EL (cell line): ENCODE measurements around the gene SHKBP1.
"Not testable (repeated sequence)": the region's sequence is repeated elsewhere in the genome, so short reads cannot be mapped to it uniquely, and the experiment has no call there.

Experiments
- DNase-seq: peaks from one replicate; pipeline ENCODE4 v3.0.0-alpha.2; 2016

The SHKBP1 gene

DNA sequence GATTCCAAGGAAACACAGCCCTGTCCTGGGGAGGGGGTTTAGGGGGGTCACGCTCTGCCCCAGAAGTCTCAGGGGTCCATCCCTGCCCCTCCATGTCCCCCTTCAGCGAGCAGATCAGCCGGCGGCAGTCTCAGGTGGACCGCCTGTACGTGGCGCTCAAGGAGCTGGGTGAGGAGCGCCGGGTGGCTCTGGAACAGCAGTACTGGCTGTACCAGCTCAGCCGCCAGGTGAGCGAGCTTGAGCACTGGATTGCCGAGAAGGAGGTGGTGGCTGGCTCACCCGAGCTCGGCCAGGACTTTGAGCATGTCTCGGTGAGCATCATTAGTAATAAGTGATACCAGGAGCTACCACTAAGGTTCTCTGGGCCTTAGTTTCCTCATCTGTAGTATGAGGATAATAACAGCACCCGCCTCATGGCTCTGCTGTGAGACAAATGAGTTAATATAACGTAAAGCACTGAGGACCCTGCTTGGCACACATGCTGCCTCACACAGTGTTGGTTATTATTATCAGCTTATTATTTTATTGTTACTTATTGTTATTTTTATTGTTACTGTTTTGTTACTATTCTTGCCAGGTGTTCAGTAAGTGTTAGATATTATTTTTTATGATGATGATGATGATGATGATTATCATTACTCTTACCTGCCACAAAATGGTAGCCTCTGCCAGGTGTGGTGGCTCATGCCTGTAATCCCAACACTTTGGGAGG, 20.5 kb upstream of the SHKBP1 start:
- DNase-seq: no peak

DNA sequence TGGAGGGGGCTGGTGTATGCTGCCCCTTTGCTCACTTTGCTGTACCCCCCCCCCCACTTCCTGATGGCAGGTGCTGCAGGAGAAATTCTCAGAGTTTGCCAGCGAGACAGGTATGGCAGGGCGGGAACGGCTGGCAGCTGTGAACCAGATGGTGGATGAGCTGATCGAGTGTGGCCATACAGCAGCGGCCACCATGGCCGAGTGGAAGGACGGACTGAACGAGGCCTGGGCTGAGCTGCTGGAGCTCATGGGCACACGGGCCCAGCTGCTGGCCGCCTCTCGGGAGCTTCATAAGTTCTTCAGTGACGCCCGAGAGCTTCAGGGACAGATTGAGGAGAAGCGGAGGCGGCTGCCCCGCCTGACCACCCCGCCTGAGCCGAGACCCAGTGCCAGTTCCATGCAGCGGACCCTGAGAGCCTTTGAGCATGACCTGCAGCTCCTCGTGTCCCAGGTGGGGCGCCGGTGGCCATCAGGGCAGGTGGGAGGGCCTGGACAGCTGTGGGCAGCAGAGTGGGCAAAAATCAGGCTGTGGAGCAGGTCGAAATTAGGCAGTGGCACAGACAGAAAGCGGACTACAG, 19.6 kb upstream of the SHKBP1 start:
- DNase-seq: no peak

GRCh38 chr19:40559394-40559793, 17.3 kb upstream of the SHKBP1 start:
- no peak for DNase-seq

DNA sequence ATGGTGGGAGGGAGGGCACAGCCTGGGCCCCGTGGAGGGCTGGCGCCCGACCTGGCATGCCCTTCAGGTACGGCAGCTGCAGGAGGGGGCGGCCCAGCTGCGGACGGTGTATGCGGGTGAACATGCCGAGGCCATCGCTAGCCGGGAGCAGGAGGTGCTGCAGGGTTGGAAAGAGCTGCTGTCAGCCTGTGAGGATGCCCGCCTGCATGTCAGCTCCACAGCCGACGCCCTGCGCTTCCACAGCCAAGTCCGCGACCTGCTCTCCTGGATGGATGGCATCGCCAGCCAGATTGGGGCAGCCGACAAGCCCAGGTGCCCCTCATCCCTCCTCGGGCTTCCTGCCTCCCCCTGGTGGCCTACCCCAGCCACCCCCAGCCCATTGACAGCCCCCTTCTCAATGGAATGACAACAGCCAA, 16.6 kb upstream of the SHKBP1 start:
- DNase-seq: no peak

- DNase-seq: no peak
These were observed 14.7 kb upstream of the SHKBP1 start for GRCh38 chr19:40561947-40562346.

DNA sequence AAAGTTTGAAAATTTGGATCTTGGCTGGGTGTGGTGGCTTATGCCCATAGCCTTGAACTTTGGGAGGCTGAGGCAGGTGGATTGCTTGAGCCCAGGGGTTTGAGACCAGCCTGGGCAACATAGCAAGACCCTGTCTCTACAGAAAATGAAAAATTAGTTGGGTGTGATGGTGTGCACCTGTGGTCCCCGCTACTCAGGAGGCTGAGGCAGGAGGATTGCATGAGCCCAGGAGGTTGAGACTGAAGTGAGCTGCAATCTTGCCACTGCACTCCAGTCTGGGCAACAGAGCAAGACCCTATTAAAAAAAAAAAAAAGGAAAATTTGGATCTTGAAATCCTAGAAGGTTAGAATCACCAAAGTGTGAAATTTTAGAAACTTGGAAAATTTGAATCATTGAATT, 12.1 kb upstream of the SHKBP1 start:
- not testable (repeated sequence) for DNase-seq

DNA sequence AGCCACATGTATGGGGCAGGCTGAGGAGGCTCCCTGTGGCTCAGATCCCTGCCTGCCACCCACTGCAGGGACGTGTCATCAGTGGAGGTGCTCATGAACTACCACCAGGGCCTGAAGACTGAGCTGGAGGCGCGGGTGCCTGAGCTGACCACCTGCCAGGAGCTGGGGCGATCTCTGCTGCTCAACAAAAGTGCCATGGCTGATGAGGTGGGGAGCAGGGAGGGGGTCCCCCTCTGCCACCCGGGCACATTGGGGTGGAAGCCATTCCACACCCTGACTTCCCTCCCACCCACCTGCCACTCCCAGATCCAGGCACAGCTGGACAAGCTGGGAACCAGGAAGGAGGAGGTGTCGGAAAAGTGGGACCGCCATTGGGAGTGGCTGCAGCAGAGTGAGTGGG, 11.3 kb upstream of the SHKBP1 start:
- DNase-seq: no peak

GRCh38 chr19:40565910-40566495, 10.7 kb upstream of the SHKBP1 start:
- no peak for DNase-seq

- no peak for DNase-seq
These were observed 9.5 kb upstream of the SHKBP1 start for GRCh38 chr19:40567040-40567749.

DNA sequence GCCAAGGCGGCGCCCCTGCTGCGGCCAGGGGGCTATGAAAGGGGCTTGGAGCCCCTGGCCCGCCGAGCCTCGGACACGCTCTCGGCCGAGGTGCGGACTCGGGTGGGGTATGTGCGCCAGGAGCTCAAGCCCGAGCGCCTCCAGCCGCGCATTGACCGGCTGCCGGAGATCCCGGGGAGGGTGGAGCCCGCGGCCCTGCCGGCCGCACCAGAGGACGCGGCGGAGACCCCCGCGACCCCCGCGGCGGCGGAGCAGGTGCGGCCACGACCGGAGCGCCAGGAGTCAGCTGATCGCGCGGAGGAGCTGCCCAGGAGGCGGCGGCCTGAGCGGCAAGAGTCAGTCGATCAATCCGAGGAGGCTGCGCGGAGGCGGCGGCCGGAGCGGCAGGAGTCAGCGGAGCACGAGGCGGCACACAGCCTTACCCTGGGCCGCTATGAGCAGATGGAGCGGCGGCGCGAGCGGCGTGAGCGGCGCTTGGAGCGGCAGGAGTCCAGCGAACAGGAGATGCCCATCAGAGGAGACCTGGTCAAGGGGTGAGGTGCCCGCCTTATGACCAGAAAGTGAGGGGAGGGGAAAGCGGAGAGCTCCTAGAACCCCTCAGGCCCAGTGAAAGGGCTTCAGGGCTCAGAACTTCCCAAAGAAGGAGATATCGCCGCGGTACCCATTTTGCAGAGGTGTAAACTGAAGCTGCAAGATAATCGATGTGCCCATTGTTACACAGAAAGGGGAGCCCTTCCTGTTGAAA, 8.8 kb upstream of the SHKBP1 start:
- DNase-seq: no peak

GRCh38 chr19:40570313-40571004, 6.2 kb upstream of the SHKBP1 start:
- peak; percentile 100 for DNase-seq

DNA sequence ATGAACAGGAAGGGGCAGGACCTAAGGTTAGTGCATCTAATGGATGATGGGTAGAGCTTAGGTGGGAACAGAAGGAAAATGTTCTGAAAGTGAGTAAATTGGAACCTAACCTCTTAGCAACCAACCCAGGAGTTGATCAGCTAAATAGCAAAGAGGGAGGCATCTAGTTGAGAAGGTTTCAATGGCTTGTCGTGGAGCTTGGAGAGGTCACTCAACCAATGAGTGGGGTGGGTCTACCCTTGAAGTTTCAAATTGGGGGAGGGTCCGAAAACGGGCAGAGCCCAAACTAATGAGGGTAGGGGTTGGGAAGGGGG, 5.7 kb upstream of the SHKBP1 start:
- no peak for DNase-seq

DNA sequence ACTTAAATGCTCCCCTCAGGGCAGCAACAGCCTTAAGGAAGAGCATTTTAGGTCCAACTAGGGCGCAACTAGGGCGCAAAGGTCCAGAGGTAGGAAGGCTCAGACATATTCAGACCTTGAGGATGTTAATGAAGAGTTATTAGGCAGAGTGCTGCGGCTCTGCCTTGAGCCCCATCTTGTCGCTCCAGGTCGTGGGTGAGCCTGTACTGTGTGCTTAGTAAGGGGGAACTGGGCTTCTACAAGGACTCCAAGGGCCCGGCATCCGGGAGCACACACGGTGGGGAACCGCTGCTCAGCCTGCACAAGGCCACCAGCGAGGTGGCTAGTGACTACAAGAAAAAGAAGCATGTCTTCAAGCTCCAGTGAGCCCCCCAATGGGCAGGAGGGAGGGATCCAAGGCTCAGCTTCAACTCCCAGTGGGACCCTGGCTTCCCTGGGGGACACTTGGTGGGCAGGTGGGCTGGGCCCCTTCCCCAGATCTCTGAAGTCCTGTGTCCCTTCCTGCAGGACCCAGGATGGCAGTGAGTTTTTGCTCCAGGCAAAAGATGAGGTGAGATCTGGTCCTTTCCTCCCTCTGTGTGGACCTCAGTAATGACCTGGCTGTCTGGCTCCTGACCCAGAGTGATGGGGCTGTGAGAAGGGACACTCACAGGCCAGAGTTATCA, 4.7 kb upstream of the SHKBP1 start:
- no peak for DNase-seq

GRCh38 chr19:40575326-40575725, 1.3 kb upstream of the SHKBP1 start:
- no peak for DNase-seq

DNA sequence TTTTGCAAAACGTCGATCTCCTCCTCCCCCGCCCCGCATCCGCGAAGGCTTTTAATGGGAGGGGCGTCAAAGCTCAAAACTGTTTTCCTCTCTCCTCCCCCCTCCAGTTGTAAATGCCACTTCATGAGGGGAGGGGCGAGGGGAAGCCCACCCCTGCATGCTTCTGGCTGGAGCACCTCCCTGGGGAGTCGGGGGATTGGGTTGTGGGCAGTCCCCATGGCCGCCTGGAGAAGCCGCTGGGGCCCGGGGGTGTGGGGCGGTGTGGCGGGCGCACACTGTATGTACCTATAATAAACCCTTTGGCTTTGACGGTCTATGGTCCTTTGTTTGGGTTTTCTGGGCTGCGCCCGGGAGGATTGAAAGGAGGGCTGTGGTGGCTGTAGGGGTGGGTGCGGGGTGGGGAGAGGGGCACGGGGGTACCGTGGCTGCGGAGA, 505 bp upstream of the SHKBP1 start:
- no peak for DNase-seq

DNA sequence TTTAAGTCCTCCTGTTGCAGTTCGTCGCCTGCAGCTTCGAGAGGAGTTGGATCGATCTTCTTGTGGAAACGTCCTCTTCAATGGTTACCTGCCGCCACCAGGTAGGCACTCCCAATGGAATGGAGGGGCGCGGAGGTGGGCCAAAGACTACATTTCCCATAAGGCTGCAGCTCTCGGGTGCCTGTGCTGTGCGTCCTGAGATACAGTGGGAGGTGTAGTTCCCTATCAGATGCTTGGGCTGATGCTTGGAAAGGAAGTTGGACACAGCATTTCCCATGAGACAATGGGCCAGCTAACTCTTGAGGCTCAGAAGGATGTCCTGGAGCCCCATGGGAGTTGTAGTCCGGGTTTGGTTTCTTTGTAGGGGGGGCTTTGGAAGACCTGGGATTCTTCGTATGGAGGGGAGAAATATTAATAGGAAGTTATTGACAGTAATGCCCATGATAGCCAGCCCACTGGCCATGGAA, 1.8 kb downstream of the SHKBP1 start:
- peak; percentile 49 for DNase-seq

DNA sequence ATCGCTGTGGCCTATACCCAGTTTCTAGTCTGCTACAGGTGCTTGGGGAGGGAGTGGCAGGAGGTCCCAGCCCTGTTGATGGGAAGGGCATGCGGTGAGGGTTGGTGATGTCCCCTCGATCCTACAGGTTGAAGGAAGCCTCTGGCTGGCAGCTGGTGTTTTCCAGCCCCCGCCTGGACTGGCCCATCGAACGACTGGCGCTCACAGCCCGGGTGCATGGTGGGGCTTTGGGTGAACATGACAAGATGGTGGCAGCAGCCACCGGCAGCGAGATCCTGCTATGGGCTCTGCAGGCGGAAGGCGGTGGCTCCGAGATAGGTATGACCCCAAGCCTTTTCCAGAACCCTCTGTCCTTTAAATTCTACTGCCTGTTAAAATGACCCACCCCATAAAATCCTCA, 3.9 kb downstream of the SHKBP1 start:
- no peak for DNase-seq

DNA sequence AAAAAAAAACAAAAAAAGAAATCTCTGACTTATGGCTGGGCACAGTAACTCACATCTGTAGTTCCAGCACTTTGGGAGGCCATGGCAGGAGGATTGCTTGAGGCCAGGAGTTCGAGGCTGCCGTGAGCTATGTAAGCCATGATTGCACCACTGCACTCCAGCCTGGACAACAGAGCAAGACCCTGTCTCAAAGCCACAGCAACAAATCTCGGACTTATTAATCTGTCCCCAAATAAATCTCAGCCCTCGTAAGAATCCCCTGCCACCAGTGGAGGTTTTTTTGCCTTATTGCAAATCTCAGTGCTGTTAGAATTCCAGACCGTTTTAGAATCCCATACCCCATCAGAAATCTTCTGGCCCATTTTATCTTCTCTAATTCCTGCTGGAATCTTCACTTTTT, 4.9 kb downstream of the SHKBP1 start:
- no peak for DNase-seq

GRCh38 chr19:40582467-40582866, 5.8 kb downstream of the SHKBP1 start:
- no peak for DNase-seq

DNA sequence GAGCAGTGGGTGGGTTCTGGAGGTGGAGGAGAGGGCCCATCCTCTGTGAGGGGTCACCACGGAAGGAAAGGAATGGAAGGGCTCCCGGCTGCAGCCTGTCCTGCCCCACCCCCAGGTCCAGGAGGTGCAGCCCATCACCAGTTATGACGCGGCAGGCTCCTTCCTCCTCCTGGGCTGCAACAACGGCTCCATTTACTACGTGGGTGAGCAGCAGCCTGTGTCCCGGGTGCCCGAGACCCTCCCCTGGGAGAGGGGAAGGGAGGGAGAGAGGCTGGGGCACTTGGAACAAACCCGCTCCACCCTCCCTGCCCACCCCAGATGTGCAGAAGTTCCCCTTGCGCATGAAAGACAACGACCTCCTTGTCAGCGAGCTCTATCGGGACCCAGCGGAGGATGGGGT, 6.6 kb downstream of the SHKBP1 start:
- DNase-seq: no peak

GRCh38 chr19:40584007-40584406, 7.3 kb downstream of the SHKBP1 start:
- DNase-seq: peak; percentile 33
